ENCODE measurements around the gene DENND4A.
"Not testable (repeated sequence)": the region's sequence is repeated elsewhere in the genome, so short reads cannot be mapped to it uniquely, and the experiment has no call there.

Gene DENND4A

GRCh38 chr15:65787260-65787659, 4.8 kb downstream of the DENND4A start:
- Histone ChIP-seq H3K36me3 (ENCODE audit: insufficient read depth, low read length) (no peaks in the 10 kb centered on the region), H3K4me3 (no peak overlapping the region), H3K9ac (ENCODE audit: insufficient read length) (peak overlapping the region; percentile 1), H3K27ac (peak overlapping the region; percentile 66), H3K9me3 (ENCODE audit: low read depth, low read length) (no peaks in the 10 kb centered on the region)
- no peak for DNase-seq (ENCODE audit: low read depth, low spot score)
- TF ChIP-seq EZH2 (IDR thresholded peaks at IDR 0.05) (no peak), POLR2AphosphoS5 (IDR thresholded peaks at IDR 0.05; ENCODE audit: borderline replicate concordance, low read depth, low read length) (no peak), FOXP2 (optimal IDR thresholded peaks at IDR 0.05; ENCODE audit: control extremely low read depth, extremely low read length, insufficient read depth) (no peak)

- Histone ChIP-seq H3K27ac (no peak overlapping the region), H3K36me3 (ENCODE audit: insufficient read depth, low read length) (no peaks in the 10 kb centered on the region), H3K4me3 (no peak overlapping the region), H3K9ac (ENCODE audit: insufficient read length) (no peak overlapping the region), H3K9me3 (ENCODE audit: low read depth, low read length) (no peaks in the 10 kb centered on the region)
- TF ChIP-seq EZH2 (IDR thresholded peaks at IDR 0.05): no peak
- no peak for DNase-seq (ENCODE audit: low read depth, low spot score)
Observed at GRCh38 chr15:65785151-65785550, 6.9 kb downstream of the DENND4A start.

- TF ChIP-seq FOXP2 (optimal IDR thresholded peaks at IDR 0.05; ENCODE audit: control extremely low read depth, extremely low read length, insufficient read depth) (no peak), POLR2AphosphoS5 (IDR thresholded peaks at IDR 0.05; ENCODE audit: borderline replicate concordance, low read depth, low read length) (no peak), EZH2 (IDR thresholded peaks at IDR 0.05) (no peak)
- Histone ChIP-seq H3K9me3 (ENCODE audit: low read depth, low read length) (no peaks in the 10 kb centered on the region), H3K4me3 (no peak overlapping the region), H3K36me3 (ENCODE audit: insufficient read depth, low read length) (no peaks in the 10 kb centered on the region), H3K27ac (no peak overlapping the region), H3K9ac (ENCODE audit: insufficient read length) (no peak overlapping the region)
- no peak for DNase-seq (ENCODE audit: low read depth, low spot score)
Observed at GRCh38 chr15:65783872-65784271, 8.2 kb downstream of the DENND4A start.

DNA sequence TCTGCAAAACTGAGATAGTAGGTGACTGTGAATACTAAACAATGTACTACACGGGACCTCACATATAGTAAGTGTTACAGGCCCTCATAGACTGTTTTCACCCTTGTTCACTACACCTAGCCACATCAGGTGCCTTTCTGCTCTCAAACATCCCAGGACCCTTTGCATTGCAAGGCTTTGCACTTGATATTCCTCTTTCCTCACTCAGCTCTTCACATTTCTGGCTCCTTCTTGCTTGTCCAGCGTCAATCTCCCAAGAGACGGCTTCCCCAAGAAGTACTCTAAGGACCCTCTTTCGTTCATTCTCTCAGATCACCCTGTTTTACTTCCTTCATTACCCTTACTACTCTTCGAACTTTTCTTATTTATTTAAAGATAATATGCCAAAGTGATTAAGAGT, 10.0 kb downstream of the DENND4A start:
- Histone ChIP-seq H3K4me3 (no peak overlapping the region), H3K9me3 (ENCODE audit: low read depth, low read length) (no peaks in the 10 kb centered on the region), H3K27ac (no peak overlapping the region), H3K9ac (ENCODE audit: insufficient read length) (no peak overlapping the region), H3K36me3 (ENCODE audit: insufficient read depth, low read length) (no peaks in the 10 kb centered on the region)
- DNase-seq (ENCODE audit: low read depth, low spot score): no peak
- TF ChIP-seq FOXP2 (optimal IDR thresholded peaks at IDR 0.05; ENCODE audit: control extremely low read depth, extremely low read length, insufficient read depth) (no peak), POLR2AphosphoS5 (IDR thresholded peaks at IDR 0.05; ENCODE audit: borderline replicate concordance, low read depth, low read length) (no peak), EZH2 (IDR thresholded peaks at IDR 0.05) (no peak)

DNA sequence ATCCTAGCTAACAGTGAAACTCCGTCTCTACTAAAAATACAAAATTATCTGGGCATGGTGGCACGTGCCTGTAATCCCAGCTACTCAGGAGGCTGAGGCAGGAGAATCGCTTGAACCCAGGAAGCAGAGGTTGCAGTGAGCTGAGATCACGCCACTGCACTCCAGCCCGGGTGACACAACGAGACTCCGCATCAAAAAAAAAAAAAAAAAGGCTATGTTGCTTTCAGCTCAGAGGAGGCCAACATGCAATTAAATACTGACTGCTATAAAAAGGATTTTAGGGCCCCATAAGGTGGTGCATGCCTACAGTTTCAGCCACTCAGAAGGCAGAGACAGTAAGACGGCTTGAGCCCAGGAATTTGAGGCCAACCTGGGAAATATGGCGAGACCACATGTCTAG, 13.4 kb downstream of the DENND4A start:
- DNase-seq (ENCODE audit: low read depth, low spot score); H3K9me3 ChIP-seq (ENCODE audit: low read depth, low read length); H3K36me3 ChIP-seq (ENCODE audit: insufficient read depth, low read length); H3K27ac ChIP-seq; H3K9ac ChIP-seq (ENCODE audit: insufficient read length); H3K4me3 ChIP-seq: not testable (repeated sequence)

GRCh38 chr15:65778269-65778668, 13.8 kb downstream of the DENND4A start:
- H3K27ac ChIP-seq: no peak overlapping the region
- H3K4me3 ChIP-seq: no peak overlapping the region
- H3K9ac ChIP-seq (ENCODE audit: insufficient read length): no peak overlapping the region
- no peaks in the 10 kb centered on the region for H3K36me3 ChIP-seq (ENCODE audit: insufficient read depth, low read length)
- DNase-seq (ENCODE audit: low read depth, low spot score): no peak
- H3K9me3 ChIP-seq (ENCODE audit: low read depth, low read length): no peaks in the 10 kb centered on the region
- TF ChIP-seq FOXP2 (optimal IDR thresholded peaks at IDR 0.05; ENCODE audit: control extremely low read depth, extremely low read length, insufficient read depth): no peak
- no peak for TF ChIP-seq POLR2AphosphoS5 (IDR thresholded peaks at IDR 0.05; ENCODE audit: borderline replicate concordance, low read depth, low read length)
- TF ChIP-seq EZH2 (IDR thresholded peaks at IDR 0.05): no peak

DNA sequence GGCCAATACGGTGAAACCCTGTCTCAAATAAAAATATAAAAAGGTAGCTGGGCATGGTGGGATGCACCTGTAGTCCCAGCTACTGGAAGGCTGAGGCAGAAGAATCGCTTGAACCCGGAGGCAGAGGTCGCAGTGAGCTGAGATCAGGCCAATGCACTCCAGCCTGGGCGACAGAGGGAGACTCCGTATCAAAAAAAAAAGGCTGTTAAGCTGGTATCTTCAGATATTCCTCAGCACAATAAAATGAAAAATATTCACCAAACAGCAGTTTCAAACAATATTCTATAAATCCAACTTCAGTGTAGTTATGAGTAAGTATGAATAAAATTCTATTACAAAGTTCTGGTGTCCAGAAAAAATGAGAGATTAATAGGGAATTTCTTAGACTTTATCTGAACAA, 14.2 kb downstream of the DENND4A start:
- TF ChIP-seq POLR2AphosphoS5 (IDR thresholded peaks at IDR 0.05; ENCODE audit: borderline replicate concordance, low read depth, low read length): no peak
- no peak for TF ChIP-seq FOXP2 (optimal IDR thresholded peaks at IDR 0.05; ENCODE audit: control extremely low read depth, extremely low read length, insufficient read depth)
- TF ChIP-seq EZH2 (IDR thresholded peaks at IDR 0.05): no peak
- no peaks in the 10 kb centered on the region for H3K9me3 ChIP-seq (ENCODE audit: low read depth, low read length)
- H3K27ac ChIP-seq: no peak overlapping the region
- H3K4me3 ChIP-seq: no peak overlapping the region
- no peak for DNase-seq (ENCODE audit: low read depth, low spot score)
- no peaks in the 10 kb centered on the region for H3K36me3 ChIP-seq (ENCODE audit: insufficient read depth, low read length)
- no peak overlapping the region for H3K9ac ChIP-seq (ENCODE audit: insufficient read length)

DNA sequence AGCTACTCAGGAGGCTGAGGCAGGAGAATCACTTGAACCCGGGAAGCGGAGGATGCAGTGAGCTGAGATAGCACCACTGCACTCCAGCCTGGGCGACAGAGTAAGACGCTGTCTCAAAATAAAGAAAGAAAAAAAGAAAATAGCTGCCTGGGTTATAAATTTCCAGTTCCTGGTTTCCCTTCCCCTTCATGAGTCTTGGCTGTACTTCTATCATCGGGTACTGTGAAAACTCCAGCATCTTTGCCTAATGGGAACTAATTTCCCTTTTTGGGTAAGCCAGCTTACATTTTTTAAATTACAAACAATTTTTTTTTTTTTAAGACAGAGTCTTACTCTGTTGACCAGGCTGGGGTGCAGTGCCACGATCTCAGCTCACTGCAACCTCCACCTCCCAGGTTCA, 15.0 kb downstream of the DENND4A start:
- no peak overlapping the region for H3K9ac ChIP-seq (ENCODE audit: insufficient read length)
- DNase-seq (ENCODE audit: low read depth, low spot score): no peak
- H3K4me3 ChIP-seq: no peak overlapping the region
- H3K27ac ChIP-seq: no peak overlapping the region
- TF ChIP-seq FOXP2 (optimal IDR thresholded peaks at IDR 0.05; ENCODE audit: control extremely low read depth, extremely low read length, insufficient read depth): no peak
- no peak for TF ChIP-seq EZH2 (IDR thresholded peaks at IDR 0.05)
- no peak for TF ChIP-seq POLR2AphosphoS5 (IDR thresholded peaks at IDR 0.05; ENCODE audit: borderline replicate concordance, low read depth, low read length)
- H3K36me3 ChIP-seq (ENCODE audit: insufficient read depth, low read length): no peaks in the 10 kb centered on the region
- no peaks in the 10 kb centered on the region for H3K9me3 ChIP-seq (ENCODE audit: low read depth, low read length)

DNA sequence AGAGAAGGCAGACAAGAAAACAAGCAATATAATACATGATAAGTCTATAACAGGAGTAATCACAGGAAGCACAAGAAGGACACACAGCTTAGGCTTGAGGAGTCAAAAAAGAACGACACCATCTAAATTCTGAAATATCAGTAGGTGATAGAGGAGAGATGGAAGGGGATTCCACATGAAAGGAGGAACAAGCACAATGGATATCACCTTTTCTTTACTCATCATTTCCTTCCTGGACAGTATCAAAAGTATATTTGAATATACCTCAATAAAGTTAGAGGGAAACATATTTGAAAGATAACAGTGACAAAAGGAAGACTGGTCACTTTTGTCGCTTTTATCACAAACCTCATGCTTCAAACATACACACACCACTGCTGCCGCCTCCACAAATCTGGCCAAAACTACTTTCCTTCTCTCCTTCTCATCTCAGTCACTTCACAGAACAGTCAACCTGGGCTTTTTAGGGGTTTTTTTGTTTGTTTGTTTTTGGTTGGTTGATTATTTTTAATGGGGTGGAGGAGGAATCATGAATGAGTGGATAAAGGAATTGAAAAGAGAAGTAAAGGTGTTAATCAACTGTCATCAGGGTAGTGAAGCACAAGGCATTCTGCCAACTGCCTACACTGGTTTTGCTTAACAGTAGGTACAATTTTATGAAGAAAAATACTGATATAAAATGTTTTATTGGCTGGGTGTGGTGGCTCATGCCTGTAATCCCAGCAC, 18.5 kb downstream of the DENND4A start:
- no peaks in the 10 kb centered on the region for H3K36me3 ChIP-seq (ENCODE audit: insufficient read depth, low read length)
- no peak overlapping the region for H3K4me3 ChIP-seq
- no peak overlapping the region for H3K9ac ChIP-seq (ENCODE audit: insufficient read length)
- H3K27ac ChIP-seq: no peak overlapping the region
- DNase-seq (ENCODE audit: low read depth, low spot score): no peak
- TF ChIP-seq POLR2AphosphoS5 (IDR thresholded peaks at IDR 0.05; ENCODE audit: borderline replicate concordance, low read depth, low read length) (no peak), FOXP2 (optimal IDR thresholded peaks at IDR 0.05; ENCODE audit: control extremely low read depth, extremely low read length, insufficient read depth) (no peak), EZH2 (IDR thresholded peaks at IDR 0.05) (no peak)
- H3K9me3 ChIP-seq (ENCODE audit: low read depth, low read length): no peaks in the 10 kb centered on the region
